WERI-Rb-1 (cell line): ENCODE measurements around the gene JAZF1.

Experiments
- DNase-seq: peaks from one replicate; pipeline ENCODE4 v3.0.0-alpha.2; 2020
- H3K27ac ChIP-seq: fragments of 250-450 bp; sonication (Bioruptor Pico); 2 replicates; pipeline ENCODE4 v1.5.1; 2020; ENCODE audit warnings: mild to moderate bottlenecking, moderate library complexity
- H3K27me3 ChIP-seq: fragments of 250-450 bp; sonication (Bioruptor Pico); 2 replicates; pipeline ENCODE4 v1.5.1; 2021; ENCODE audit warnings: mild to moderate bottlenecking, low read depth, moderate library complexity; ENCODE audit not compliant: insufficient read depth, severe bottlenecking
- H3K36me3 ChIP-seq: fragments of 250-450 bp; sonication (Bioruptor Pico); 2 replicates; pipeline ENCODE4 v1.5.1; 2020; ENCODE audit warnings: mild to moderate bottlenecking, moderate library complexity
- H3K4me3 ChIP-seq: 2 replicates; pipeline ENCODE4 v1.5.1; 2011; ENCODE audit warnings: low read depth, mild to moderate bottlenecking, control low read depth, low read length
- H3K9me3 ChIP-seq: fragments of 250-450 bp; sonication (Bioruptor Pico); 2 replicates; pipeline ENCODE4 v1.5.1; 2021; ENCODE audit warnings: mild to moderate bottlenecking, moderate library complexity; ENCODE audit not compliant: severe bottlenecking
- CTCF ChIP-seq: IDR thresholded peaks from 2 replicates; pipeline ENCODE4 v1.5.1; 2011; ENCODE audit warnings: low read depth, mild to moderate bottlenecking, control low read depth, inconsistent platforms, low read length

The JAZF1 gene

GRCh38 chr7:28071570-28071969 lies 109.0 kb downstream of the JAZF1 start:
- no peaks in the 10 kb centered on the region for H3K36me3 ChIP-seq
- H3K9me3 ChIP-seq = no peaks in the 10 kb centered on the region
- no peak overlapping the region for H3K27ac ChIP-seq
- peaks cover 48% of the 10 kb centered on the region for H3K27me3 ChIP-seq
- TF ChIP-seq CTCF = no peak
- DNase-seq = no peak
- H3K4me3 ChIP-seq = no peak overlapping the region

- H3K4me3 ChIP-seq = no peak overlapping the region
- no peaks in the 10 kb centered on the region for H3K36me3 ChIP-seq
- TF ChIP-seq CTCF = no peak
- peaks cover 44% of the 10 kb centered on the region for H3K27me3 ChIP-seq
- DNase-seq = no peak
- H3K27ac ChIP-seq = no peak overlapping the region
- H3K9me3 ChIP-seq = no peaks in the 10 kb centered on the region
Observed at GRCh38 chr7:28070297-28071055, 110.1 kb downstream of the JAZF1 start.

GRCh38 chr7:28069807-28070206 lies 110.8 kb downstream of the JAZF1 start:
- Histone ChIP-seq H3K9me3 (no peaks in the 10 kb centered on the region), H3K4me3 (no peak overlapping the region), H3K27me3 (peaks cover 43% of the 10 kb centered on the region), H3K36me3 (no peaks in the 10 kb centered on the region), H3K27ac (no peak overlapping the region)
- no peak for TF ChIP-seq CTCF
- no peak for DNase-seq

GRCh38 chr7:28069388-28069787 lies 111.2 kb downstream of the JAZF1 start:
- H3K9me3 ChIP-seq = no peaks in the 10 kb centered on the region
- no peak overlapping the region for H3K27ac ChIP-seq
- H3K36me3 ChIP-seq = no peaks in the 10 kb centered on the region

GRCh38 chr7:28068811-28069216 lies 111.8 kb downstream of the JAZF1 start:
- H3K27me3 ChIP-seq = peaks cover 45% of the 10 kb centered on the region
- H3K36me3 ChIP-seq = no peaks in the 10 kb centered on the region
- TF ChIP-seq CTCF = no peak
- H3K4me3 ChIP-seq = no peak overlapping the region
- H3K27ac ChIP-seq = no peak overlapping the region
- H3K9me3 ChIP-seq = no peaks in the 10 kb centered on the region
- DNase-seq = no peak

More at GRCh38 chr7:28069388-28069787, 111.2 kb downstream of the JAZF1 start:
- TF ChIP-seq CTCF = no peak
- DNase-seq = no peak
- H3K4me3 ChIP-seq = no peak overlapping the region
- H3K27me3 ChIP-seq = peaks cover 41% of the 10 kb centered on the region

- Histone ChIP-seq H3K27me3 (peaks cover 46% of the 10 kb centered on the region), H3K27ac (no peak overlapping the region), H3K36me3 (no peaks in the 10 kb centered on the region), H3K4me3 (no peak overlapping the region), H3K9me3 (no peaks in the 10 kb centered on the region)
- DNase-seq = no peak
- no peak for TF ChIP-seq CTCF
Observed at GRCh38 chr7:28067171-28067570, 113.4 kb downstream of the JAZF1 start.
